GM23338 (cell line): ENCODE results near the gene EXD3. TPM values are rescaled to one million over a fixed set of nuclear protein-coding genes. Genes with fewer than 3 reads are reported as not detected.

Experiments used
- ATAC-seq: fragments of 200-7000 bp; cut with Tn5 transposase; 3 replicates; pipeline ENCODE4 v1.9.1; 2020
- DNase-seq: peaks from one replicate; pipeline ENCODE4 v3.0.0-alpha.2; 2015; ENCODE audit warnings: low spot score
- H2AFZ ChIP-seq: fragments of 200-600 bp; sonication (generic); 2 replicates; pipeline ENCODE4 v1.8.0; 2016; ENCODE audit warnings: antibody characterized with exemption, mild to moderate bottlenecking, moderate library complexity
- H3F3A ChIP-seq: fragments of 200-600 bp; sonication (generic); replicated peaks from 2 replicates; pipeline ENCODE4 v1.8.0; 2017; ENCODE audit warnings: antibody characterized with exemption, mixed run types, low read depth
- H3K27ac ChIP-seq: fragments of 200-600 bp; sonication (generic); 2 replicates; pipeline ENCODE4 v1.6.1; 2016; ENCODE audit warnings: low read depth
- H3K27me3 ChIP-seq: fragments of 200-600 bp; sonication (generic); 2 replicates; pipeline ENCODE4 v1.8.0; 2016; ENCODE audit warnings: mild to moderate bottlenecking, mixed run types, moderate library complexity; ENCODE audit not compliant: insufficient read depth
- H3K36me3 ChIP-seq: fragments of 200-600 bp; sonication (generic); 2 replicates; pipeline ENCODE4 v1.8.0; 2016; ENCODE audit warnings: mild to moderate bottlenecking; ENCODE audit not compliant: insufficient read depth
- H3K4me1 ChIP-seq: fragments of 200-600 bp; sonication (generic); 2 replicates; pipeline ENCODE4 v1.8.0; 2016; ENCODE audit warnings: mild to moderate bottlenecking, moderate library complexity; ENCODE audit not compliant: insufficient read depth
- H3K4me2 ChIP-seq: fragments of 200-600 bp; sonication (generic); 2 replicates; pipeline ENCODE4 v1.7.1; 2017; ENCODE audit warnings: mixed run types
- H3K4me3 ChIP-seq: fragments of 200-600 bp; sonication (generic); 2 replicates; pipeline ENCODE4 v1.6.1; 2016; ENCODE audit warnings: mixed run types
- H3K79me2 ChIP-seq: fragments of 200-600 bp; sonication (generic); replicated peaks from 2 replicates; pipeline ENCODE4 v1.8.0; 2017; ENCODE audit warnings: mild to moderate bottlenecking; ENCODE audit not compliant: insufficient read depth
- H3K9me2 ChIP-seq: fragments of 200-600 bp; sonication (generic); 2 replicates; pipeline ENCODE4 v1.8.0; 2017; ENCODE audit not compliant: insufficient read depth
- H4K20me1 ChIP-seq: fragments of 200-600 bp; sonication (generic); replicated peaks from 2 replicates; pipeline ENCODE4 v1.8.0; 2017; ENCODE audit warnings: mild to moderate bottlenecking; ENCODE audit not compliant: insufficient read depth
- H3K27ac Mint-ChIP-seq: 2 replicates; pipeline ENCODE4 v1.8.0; 2020; ENCODE audit warnings: inconsistent platforms, mild to moderate bottlenecking, moderate library complexity, mixed read lengths
- H3K27me3 Mint-ChIP-seq: 3 replicates; pipeline ENCODE4 v1.8.0; 2022; ENCODE audit warnings: low read depth, mild to moderate bottlenecking, moderate library complexity, mixed read lengths, inconsistent platforms; ENCODE audit not compliant: insufficient read depth, poor library complexity
- H3K36me3 Mint-ChIP-seq: 3 replicates; pipeline ENCODE4 v1.8.0; 2021; ENCODE audit warnings: low read depth, mild to moderate bottlenecking, inconsistent platforms, moderate library complexity, mixed read lengths
- H3K4me1 Mint-ChIP-seq: 3 replicates; pipeline ENCODE4 v1.8.0; 2020; ENCODE audit warnings: mild to moderate bottlenecking, inconsistent platforms, mixed read lengths
- H3K4me3 Mint-ChIP-seq: 3 replicates; pipeline ENCODE4 v1.8.0; 2021; ENCODE audit warnings: moderate library complexity, mild to moderate bottlenecking, inconsistent platforms, mixed read lengths
- H3K9me3 Mint-ChIP-seq: 3 replicates; pipeline ENCODE4 v1.8.0; 2020; ENCODE audit warnings: moderate library complexity, mild to moderate bottlenecking, inconsistent platforms, mixed read lengths
- CREB1 ChIP-seq: fragments of 250-450 bp; sonication (Bioruptor Pico); IDR thresholded peaks from 2 replicates; pipeline ENCODE4 v1.5.0; 2020; ENCODE audit warnings: low read depth, mild to moderate bottlenecking, moderate library complexity
- EZH2 ChIP-seq: fragments of 200-600 bp; sonication (generic); IDR thresholded peaks from one replicate; pipeline ENCODE4 v1.8.0; 2017; ENCODE audit warnings: antibody characterized with exemption, mild to moderate bottlenecking, low read depth; ENCODE audit not compliant: unreplicated experiment
- EZH2phosphoT487 ChIP-seq: fragments of 200-600 bp; sonication (generic); IDR thresholded peaks from one replicate; pipeline ENCODE4 v1.8.1; 2018; ENCODE audit warnings: antibody characterized with exemption; ENCODE audit not compliant: unreplicated experiment
- JUNB ChIP-seq: IDR thresholded peaks from one replicate; pipeline ENCODE4 v1.6.1; 2016; ENCODE audit warnings: antibody characterized with exemption; ENCODE audit not compliant: unreplicated experiment
- NANOG ChIP-seq: IDR thresholded peaks from 2 replicates; pipeline ENCODE4 v1.6.1; 2016; ENCODE audit warnings: antibody characterized with exemption, borderline replicate concordance
- POLR2AphosphoS5 ChIP-seq: IDR thresholded peaks from 2 replicates; pipeline ENCODE4 v1.6.1; 2016; ENCODE audit warnings: antibody characterized with exemption, low read depth
- STAT1 ChIP-seq: IDR thresholded peaks from one replicate; pipeline ENCODE4 v1.6.1; 2016; ENCODE audit warnings: antibody characterized with exemption; ENCODE audit not compliant: unreplicated experiment
- ZNF114 ChIP-seq: fragments of 250-450 bp; sonication (Bioruptor Pico); IDR thresholded peaks from 2 replicates; pipeline ENCODE4 v1.5.0; 2020; ENCODE audit warnings: mild to moderate bottlenecking, moderate library complexity
- ZNF331 ChIP-seq: fragments of 250-450 bp; sonication (Bioruptor Pico); IDR thresholded peaks from 2 replicates; pipeline ENCODE4 v1.5.0; 2020; ENCODE audit warnings: low read depth, mild to moderate bottlenecking, moderate library complexity
- polyA plus RNA-seq: library from polyadenylated mRNA; unstranded; fragments of >200 nt; fragmentation: Nextera tagmentation; extraction: Ambion mirVana; gene quantifications from 2 replicates; pipeline ENCODE4 v1.2.1, GENCODE V29; 2016
- total RNA-seq: library from RNA; depleted of rRNA; stranded (reverse); fragments of >200 nt; shearing (Covaris generic); gene quantifications from 2 replicates; pipeline ENCODE4 v1.2.3, GENCODE V29; 2014
- TF ChIP-seq, protein P1 (sequence below): IDR thresholded peaks from 2 replicates; pipeline ENCODE4 v1.6.1; 2016; ENCODE audit warnings: antibody characterized with exemption
- TF ChIP-seq, protein P2 (sequence below), 2 experiments: fragments of 200-600 bp in 1 of 2; sonication (generic) in 1 of 2; conservative IDR thresholded peaks; 2 replicates each; pipeline versions ENCODE4 v1.5.1 to v1.6.1; 2016 to 2017; ENCODE audit warnings: antibody characterized with exemption in 2 of 2, low read depth in 2 of 2, mild to moderate bottlenecking in 2 of 2, moderate library complexity in 1 of 2
- TF ChIP-seq, protein P3 (sequence below): IDR thresholded peaks from one replicate; pipeline ENCODE4 v1.6.1; 2018; ENCODE audit warnings: antibody characterized with exemption; ENCODE audit not compliant: unreplicated experiment
- TF ChIP-seq, protein P4 (sequence below): fragments of 250-450 bp; sonication (Bioruptor Pico); IDR thresholded peaks from 2 replicates; pipeline ENCODE4 v1.5.0; 2020; ENCODE audit warnings: mild to moderate bottlenecking, moderate library complexity

The EXD3 gene
- total and polyA plus RNA-seq, 2 experiments from 2014 or later, result 3.6 to 9.7 TPM

DNA sequence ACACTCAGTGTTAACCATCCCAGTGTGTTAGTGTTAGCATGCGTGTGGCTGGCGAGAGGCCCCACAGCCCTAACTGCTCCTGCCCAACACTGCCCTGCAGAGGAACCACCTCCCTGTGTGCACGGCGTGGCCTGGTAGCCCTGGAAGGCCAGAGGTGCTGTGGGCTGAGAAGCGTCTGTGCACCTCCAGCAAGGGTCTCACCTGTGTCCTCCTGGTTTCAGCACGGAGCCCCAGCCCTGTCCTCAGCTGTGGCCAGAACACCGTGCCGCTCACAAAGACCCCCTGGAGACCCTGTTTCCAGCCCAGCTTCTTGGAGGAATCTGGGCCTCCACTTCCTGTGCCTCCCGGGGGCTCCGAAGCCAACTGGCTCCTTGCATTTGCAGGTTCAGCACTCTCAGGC, 64.8 kb downstream of the EXD3 start:
- Histone ChIP-seq H3K4me3 (no peak overlapping the region), H3K9me2 (no peaks in the 10 kb centered on the region), H2AFZ (no peak overlapping the region), H3F3A (no peaks in the 10 kb centered on the region), H3K27me3 (no peaks in the 10 kb centered on the region), H4K20me1 (no peaks in the 10 kb centered on the region), H3K79me2 (no peaks in the 10 kb centered on the region), H3K36me3 (no peaks in the 10 kb centered on the region), H3K4me2 (no peak overlapping the region), H3K4me1 (no peaks in the 10 kb centered on the region), H3K27ac (no peak overlapping the region)
- H3K27ac Mint-ChIP-seq, result no peak overlapping the region
- ATAC-seq (no peak), DNase-seq (no peak)
- no peak for TF ChIP-seq POLR2AphosphoS5
- TF ChIP-seq, protein P1, sequence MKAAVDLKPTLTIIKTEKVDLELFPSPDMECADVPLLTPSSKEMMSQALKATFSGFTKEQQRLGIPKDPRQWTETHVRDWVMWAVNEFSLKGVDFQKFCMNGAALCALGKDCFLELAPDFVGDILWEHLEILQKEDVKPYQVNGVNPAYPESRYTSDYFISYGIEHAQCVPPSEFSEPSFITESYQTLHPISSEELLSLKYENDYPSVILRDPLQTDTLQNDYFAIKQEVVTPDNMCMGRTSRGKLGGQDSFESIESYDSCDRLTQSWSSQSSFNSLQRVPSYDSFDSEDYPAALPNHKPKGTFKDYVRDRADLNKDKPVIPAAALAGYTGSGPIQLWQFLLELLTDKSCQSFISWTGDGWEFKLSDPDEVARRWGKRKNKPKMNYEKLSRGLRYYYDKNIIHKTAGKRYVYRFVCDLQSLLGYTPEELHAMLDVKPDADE, result no peak
- TF ChIP-seq NANOG, result no peak
- TF ChIP-seq, protein P2, sequence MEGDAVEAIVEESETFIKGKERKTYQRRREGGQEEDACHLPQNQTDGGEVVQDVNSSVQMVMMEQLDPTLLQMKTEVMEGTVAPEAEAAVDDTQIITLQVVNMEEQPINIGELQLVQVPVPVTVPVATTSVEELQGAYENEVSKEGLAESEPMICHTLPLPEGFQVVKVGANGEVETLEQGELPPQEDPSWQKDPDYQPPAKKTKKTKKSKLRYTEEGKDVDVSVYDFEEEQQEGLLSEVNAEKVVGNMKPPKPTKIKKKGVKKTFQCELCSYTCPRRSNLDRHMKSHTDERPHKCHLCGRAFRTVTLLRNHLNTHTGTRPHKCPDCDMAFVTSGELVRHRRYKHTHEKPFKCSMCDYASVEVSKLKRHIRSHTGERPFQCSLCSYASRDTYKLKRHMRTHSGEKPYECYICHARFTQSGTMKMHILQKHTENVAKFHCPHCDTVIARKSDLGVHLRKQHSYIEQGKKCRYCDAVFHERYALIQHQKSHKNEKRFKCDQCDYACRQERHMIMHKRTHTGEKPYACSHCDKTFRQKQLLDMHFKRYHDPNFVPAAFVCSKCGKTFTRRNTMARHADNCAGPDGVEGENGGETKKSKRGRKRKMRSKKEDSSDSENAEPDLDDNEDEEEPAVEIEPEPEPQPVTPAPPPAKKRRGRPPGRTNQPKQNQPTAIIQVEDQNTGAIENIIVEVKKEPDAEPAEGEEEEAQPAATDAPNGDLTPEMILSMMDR (conservative IDR thresholded peaks at IDR 0.05; ENCODE audit: low read depth in 2 of 2), result no peak
- no peak for TF ChIP-seq EZH2phosphoT487
- TF ChIP-seq ZNF331 (CRISPR knock-in tag), result no peak
- no peak for TF ChIP-seq CREB1 (CRISPR knock-in tag)
- TF ChIP-seq STAT1, result no peak
- no peak for TF ChIP-seq ZNF114 (CRISPR knock-in tag)
- TF ChIP-seq EZH2, result no peak
- TF ChIP-seq, protein P3, sequence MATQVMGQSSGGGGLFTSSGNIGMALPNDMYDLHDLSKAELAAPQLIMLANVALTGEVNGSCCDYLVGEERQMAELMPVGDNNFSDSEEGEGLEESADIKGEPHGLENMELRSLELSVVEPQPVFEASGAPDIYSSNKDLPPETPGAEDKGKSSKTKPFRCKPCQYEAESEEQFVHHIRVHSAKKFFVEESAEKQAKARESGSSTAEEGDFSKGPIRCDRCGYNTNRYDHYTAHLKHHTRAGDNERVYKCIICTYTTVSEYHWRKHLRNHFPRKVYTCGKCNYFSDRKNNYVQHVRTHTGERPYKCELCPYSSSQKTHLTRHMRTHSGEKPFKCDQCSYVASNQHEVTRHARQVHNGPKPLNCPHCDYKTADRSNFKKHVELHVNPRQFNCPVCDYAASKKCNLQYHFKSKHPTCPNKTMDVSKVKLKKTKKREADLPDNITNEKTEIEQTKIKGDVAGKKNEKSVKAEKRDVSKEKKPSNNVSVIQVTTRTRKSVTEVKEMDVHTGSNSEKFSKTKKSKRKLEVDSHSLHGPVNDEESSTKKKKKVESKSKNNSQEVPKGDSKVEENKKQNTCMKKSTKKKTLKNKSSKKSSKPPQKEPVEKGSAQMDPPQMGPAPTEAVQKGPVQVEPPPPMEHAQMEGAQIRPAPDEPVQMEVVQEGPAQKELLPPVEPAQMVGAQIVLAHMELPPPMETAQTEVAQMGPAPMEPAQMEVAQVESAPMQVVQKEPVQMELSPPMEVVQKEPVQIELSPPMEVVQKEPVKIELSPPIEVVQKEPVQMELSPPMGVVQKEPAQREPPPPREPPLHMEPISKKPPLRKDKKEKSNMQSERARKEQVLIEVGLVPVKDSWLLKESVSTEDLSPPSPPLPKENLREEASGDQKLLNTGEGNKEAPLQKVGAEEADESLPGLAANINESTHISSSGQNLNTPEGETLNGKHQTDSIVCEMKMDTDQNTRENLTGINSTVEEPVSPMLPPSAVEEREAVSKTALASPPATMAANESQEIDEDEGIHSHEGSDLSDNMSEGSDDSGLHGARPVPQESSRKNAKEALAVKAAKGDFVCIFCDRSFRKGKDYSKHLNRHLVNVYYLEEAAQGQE, result no peak
- TF ChIP-seq, protein P4, sequence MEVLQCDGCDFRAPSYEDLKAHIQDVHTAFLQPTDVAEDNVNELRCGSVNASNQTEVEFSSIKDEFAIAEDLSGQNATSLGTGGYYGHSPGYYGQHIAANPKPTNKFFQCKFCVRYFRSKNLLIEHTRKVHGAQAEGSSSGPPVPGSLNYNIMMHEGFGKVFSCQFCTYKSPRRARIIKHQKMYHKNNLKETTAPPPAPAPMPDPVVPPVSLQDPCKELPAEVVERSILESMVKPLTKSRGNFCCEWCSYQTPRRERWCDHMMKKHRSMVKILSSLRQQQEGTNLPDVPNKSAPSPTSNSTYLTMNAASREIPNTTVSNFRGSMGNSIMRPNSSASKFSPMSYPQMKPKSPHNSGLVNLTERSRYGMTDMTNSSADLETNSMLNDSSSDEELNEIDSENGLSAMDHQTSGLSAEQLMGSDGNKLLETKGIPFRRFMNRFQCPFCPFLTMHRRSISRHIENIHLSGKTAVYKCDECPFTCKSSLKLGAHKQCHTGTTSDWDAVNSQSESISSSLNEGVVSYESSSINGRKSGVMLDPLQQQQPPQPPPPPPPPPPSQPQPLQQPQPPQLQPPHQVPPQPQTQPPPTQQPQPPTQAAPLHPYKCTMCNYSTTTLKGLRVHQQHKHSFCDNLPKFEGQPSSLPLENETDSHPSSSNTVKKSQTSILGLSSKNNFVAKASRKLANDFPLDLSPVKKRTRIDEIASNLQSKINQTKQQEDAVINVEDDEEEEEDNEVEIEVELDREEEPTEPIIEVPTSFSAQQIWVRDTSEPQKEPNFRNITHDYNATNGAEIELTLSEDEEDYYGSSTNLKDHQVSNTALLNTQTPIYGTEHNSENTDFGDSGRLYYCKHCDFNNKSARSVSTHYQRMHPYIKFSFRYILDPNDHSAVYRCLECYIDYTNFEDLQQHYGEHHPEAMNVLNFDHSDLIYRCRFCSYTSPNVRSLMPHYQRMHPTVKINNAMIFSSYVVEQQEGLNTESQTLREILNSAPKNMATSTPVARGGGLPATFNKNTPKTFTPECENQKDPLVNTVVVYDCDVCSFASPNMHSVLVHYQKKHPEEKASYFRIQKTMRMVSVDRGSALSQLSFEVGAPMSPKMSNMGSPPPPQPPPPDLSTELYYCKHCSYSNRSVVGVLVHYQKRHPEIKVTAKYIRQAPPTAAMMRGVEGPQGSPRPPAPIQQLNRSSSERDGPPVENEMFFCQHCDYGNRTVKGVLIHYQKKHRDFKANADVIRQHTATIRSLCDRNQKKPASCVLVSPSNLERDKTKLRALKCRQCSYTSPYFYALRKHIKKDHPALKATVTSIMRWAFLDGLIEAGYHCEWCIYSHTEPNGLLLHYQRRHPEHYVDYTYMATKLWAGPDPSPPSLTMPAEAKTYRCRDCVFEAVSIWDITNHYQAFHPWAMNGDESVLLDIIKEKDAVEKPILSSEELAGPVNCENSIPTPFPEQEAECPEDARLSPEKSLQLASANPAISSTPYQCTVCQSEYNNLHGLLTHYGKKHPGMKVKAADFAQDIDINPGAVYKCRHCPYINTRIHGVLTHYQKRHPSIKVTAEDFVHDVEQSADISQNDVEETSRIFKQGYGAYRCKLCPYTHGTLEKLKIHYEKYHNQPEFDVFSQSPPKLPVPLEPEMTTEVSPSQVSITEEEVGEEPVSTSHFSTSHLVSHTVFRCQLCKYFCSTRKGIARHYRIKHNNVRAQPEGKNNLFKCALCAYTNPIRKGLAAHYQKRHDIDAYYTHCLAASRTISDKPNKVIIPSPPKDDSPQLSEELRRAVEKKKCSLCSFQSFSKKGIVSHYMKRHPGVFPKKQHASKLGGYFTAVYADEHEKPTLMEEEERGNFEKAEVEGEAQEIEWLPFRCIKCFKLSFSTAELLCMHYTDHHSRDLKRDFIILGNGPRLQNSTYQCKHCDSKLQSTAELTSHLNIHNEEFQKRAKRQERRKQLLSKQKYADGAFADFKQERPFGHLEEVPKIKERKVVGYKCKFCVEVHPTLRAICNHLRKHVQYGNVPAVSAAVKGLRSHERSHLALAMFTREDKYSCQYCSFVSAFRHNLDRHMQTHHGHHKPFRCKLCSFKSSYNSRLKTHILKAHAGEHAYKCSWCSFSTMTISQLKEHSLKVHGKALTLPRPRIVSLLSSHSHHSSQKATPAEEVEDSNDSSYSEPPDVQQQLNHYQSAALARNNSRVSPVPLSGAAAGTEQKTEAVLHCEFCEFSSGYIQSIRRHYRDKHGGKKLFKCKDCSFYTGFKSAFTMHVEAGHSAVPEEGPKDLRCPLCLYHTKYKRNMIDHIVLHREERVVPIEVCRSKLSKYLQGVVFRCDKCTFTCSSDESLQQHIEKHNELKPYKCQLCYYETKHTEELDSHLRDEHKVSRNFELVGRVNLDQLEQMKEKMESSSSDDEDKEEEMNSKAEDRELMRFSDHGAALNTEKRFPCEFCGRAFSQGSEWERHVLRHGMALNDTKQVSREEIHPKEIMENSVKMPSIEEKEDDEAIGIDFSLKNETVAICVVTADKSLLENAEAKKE, result no peak
- TF ChIP-seq JUNB, result no peak
- no peaks in the 10 kb centered on the region for H3K4me1 Mint-ChIP-seq
- peaks cover 71% of the 10 kb centered on the region for H3K9me3 Mint-ChIP-seq
- no peak overlapping the region for H3K4me3 Mint-ChIP-seq
- peaks cover 8% of the 10 kb centered on the region for H3K27me3 Mint-ChIP-seq
- H3K36me3 Mint-ChIP-seq, result peaks cover 20% of the 10 kb centered on the region
